NAMALWA (cell line): ENCODE results near the gene KLRF1.

ENCODE experiments used
- DNase-seq: peaks from one replicate; pipeline ENCODE4 v3.0.0-alpha.2; 2015; ENCODE audit warnings: low spot score

The KLRF1 gene

GRCh38 chr12:9809338-9809737 lies 17.9 kb upstream of the KLRF1 start:
- no peak for DNase-seq

DNA sequence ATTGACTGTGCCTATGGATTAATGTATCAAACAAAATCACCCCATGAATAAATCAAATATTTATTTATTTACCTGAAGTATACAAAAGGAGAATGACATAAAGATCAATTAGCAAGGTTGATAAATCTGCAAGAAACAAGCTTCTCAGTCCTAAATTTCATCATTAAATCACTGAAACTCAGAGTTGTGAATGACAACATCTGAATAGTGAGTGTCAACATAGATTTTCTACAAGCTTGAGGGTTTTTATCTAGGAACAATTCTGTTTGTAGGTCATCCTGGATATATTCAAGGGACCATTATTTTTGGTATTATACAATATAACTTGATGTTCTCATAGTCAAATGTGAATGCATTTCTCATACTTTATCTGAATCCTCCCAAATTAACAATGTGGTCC lies 17.4 kb upstream of the KLRF1 start:
- DNase-seq: no peak

- no peak for DNase-seq
Measured at GRCh38 chr12:9810671-9811070, 16.6 kb upstream of the KLRF1 start.

DNA sequence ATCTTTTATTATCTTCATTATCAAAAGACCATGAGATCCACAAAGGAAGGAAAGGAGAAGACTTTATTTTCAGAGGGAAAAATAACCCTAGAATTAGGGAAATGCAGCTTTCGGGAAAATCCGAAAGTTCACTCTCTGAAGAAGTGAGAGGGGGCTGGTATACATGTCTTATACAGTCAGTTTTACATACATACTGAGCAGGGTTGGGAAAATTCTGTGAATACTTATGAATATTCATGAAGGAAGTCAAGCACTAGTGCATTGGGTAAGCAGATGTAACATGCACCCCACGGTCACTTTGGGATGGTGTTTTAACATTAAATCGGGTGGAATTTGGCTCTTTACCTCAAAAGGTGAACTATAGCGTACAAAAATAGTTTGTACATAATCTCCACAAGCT lies 15.7 kb upstream of the KLRF1 start:
- no peak for DNase-seq

GRCh38 chr12:9813821-9814798 lies 13.2 kb upstream of the KLRF1 start:
- DNase-seq: peak; percentile 92

DNA sequence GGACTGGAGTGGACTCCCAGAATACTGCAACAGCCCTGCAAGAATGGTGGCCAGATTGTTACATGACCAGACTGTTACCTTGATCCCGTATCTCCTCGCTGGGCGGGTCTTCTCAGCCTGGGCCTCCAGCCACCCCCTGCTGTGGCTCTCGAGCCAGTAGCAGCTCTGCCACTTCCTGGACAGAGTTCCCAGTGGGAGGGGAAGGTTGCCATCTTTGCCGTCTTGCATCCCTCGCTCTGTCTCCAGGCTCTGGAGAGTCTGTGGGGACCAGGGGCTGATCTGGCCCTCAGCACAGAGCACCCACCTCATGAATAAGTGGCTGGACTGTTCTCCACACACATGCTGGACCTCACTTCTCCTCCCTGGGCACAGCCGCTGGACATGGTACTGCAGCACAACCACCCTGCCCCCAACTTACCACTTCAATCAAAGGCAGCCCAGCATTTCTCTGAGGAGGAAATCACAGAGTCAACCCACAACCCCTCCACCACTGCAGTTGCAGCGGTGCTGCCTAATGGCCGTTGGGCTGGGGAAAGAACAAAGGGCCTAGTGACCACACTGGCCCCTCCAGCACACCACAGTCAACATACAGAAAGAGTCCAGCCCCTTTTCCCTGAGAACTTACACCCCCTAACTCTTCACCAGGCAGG lies 6.9 kb upstream of the KLRF1 start:
- DNase-seq: no peak

GRCh38 chr12:9829483-9829882 lies 2.2 kb downstream of the KLRF1 start:
- no peak for DNase-seq

DNA sequence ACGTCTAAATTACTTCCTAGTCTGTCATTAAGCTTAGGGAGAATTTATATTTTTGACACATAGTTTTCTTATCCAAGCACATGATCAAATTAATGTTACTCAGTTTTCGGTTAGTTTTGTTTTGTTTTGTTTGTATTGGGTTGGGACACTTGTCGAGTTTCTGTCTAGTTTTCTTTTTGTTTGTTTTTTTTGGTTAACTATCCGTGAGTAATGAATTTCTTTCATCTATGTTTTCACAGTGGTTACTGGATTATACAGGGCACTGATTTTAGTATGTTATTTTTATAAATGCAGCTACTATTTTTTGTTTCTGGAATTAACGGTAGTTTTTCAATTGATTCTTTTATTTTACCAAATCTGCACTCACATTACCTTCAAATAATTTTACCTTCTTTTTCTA lies 2.7 kb downstream of the KLRF1 start:
- no peak for DNase-seq

GRCh38 chr12:9831720-9832119 lies 4.4 kb downstream of the KLRF1 start:
- no peak for DNase-seq

DNA sequence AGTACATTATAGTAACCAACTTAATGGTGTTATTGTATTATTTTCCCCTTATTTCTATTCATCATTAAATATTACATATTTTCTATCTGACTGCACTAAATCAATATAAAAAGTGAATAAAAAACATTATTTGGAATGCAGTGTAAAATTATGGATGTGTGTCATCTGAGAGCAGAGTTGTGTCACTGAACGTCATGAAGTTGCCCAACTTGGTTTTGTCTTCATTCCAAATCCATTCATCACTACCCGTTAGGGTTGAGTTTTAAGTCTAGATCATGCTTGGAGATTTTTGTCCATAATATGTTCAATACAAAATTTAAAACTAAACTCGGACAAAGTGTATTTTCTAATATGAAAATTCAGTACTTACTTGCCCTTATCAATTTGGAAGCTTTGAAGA lies 16.1 kb downstream of the KLRF1 start:
- no peak for DNase-seq

GRCh38 chr12:9848899-9849298 lies 21.6 kb downstream of the KLRF1 start:
- no peak for DNase-seq

GRCh38 chr12:9851050-9851449 lies 23.8 kb downstream of the KLRF1 start:
- no peak for DNase-seq

DNA sequence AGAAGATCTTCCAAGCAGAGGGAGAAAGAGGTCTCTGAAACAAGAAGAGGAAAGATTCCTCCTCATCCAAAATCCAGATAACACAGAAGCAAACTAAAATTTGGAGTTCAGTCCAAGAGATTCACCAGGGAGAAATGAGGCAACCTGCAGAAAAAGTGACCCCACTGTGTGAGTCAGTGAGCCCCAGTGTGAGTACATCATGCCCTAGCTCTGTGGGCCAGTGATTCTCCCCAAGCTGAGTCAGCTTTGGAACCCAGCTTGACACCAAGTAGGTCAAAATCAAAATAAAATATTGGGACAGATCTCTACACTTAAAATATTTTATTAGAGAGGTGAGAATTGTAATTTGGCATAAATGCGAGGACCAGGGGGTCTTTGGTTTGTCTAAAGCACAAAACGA lies 24.6 kb downstream of the KLRF1 start:
- no peak for DNase-seq

- DNase-seq: no peak
Measured at GRCh38 chr12:9856151-9856550, 28.9 kb downstream of the KLRF1 start.

DNA sequence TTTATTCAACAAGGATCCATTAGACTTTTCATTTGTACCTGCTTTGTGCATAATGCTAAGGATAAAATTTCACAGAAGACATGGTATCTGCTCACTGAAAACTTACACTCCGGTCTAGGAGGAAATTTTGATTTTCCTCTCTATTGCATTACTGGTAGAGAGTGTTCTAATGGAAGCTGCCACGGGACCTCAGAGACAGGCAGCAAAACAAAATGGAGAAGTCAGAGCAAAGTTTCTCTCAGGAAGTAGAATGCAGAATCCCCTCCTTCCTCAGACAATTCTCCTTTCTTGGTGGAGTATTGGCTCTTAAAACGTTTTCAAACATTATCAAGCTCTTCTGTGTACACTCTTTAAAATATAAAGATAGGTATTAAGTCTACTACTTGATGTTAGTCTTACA lies 29.6 kb downstream of the KLRF1 start:
- no peak for DNase-seq

DNA sequence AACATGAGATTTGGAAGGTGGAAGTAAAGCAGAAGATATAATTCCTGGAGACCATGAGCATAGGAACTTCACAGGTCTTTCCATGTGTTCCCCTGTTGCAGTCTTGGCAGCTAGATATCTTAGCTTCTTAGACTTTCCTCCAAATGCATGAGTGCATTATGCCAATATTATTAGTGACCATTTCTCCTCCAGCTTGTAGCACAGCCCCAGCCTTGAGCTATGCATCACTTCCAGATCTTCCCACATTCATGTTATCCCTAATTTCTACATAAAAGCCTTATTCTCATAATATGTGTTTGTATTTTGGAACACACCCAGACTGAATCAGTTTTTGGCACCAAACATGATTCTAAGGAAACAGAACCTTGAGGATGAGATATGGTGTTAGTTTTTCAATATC lies 30.9 kb downstream of the KLRF1 start:
- DNase-seq: no peak

DNA sequence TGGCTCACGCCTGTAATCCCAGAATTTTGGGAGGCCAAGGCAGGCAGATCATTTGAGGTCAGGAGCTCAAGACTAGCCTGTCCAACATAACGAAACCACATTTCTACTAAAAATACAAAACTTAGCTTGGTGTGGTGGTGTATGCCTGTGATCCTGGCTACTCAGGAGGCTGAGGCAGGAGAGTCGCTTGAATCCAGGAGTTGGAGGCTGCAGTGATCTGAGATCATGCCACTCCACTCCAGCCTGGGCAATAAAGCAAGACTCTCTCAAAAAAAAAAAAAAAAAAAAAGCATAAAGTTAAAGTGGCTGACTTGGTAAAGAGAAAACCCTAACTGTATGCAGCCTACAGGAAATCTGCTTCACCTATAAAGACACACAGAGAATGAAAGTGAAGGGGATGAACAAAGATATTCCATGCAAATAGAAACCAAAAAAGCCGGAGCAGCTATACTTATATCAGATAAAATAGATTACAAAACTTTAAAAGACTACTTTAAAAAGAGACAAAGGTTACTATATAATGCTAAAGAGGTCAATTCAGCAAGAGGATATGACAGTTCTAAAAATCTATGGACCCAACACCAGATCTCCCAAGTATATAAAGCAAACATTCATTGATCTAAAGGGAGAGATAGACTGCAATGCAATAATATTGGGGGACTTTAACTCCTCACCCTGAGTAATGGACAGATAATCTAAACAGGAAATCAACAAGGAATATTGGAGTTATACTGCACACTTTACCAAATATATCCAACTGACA lies 37.8 kb downstream of the KLRF1 start:
- DNase-seq: peak; percentile 55

DNA sequence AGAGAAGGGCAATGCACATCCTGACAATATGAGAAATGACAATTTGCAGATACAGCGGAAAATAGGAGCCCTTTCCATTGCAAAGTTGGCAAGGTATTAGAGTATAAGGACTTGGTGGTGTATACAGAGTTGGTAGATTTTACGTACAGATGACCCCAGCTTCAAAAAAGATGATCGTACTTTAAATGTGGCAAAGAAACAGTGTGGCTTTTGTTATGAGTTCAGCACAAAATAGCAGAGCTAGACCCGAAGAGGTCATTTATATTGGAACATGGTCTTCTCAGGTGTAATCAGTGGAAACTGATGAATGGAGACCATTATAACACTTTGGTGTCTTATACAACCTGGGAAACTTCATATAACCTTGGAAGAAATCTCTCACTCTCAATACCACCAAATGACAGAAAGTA lies 39.6 kb downstream of the KLRF1 start:
- DNase-seq: no peak

DNA sequence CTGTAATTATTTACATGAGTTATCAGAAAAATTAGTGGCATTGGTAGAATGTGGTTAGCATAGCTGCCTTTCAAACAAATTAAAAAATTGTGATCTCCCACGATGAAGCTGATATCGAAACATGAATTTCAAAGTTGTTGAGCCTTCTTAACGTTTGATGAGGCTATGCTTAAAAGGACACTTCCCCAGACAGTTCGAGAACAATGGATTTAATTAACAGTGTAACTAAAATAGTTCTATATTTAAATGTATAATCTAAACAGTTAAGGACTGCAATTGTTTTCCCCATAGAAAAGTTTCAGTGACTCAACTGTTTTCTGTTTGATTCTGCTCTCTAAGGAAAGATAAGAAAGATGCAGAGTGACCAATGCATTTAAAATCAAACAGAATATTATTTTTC lies 40.2 kb downstream of the KLRF1 start:
- peak; percentile 54 for DNase-seq

DNA sequence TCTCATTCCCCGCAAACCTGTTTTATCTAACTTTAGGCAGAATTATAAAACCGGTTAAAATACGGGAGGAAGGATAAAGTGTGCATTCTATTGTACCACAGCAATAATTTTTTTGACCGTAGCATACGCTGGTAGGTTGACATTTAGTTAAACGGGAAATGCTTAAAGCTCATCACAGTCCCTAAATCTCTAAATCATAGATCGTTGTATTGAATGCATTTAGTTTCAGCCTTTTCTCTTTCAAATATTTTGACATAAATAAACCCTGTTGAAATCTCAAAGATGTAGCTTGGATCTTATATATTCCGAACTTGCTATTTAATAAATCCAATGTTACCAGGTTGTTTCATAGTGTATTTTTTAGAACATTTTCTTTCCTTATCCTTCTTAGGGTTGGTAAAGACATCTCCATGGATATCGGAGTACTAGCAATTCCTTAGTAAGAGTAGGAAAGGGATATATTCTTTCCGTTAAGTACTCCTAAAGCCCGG lies 41.1 kb downstream of the KLRF1 start:
- peak; percentile 69 for DNase-seq

DNA sequence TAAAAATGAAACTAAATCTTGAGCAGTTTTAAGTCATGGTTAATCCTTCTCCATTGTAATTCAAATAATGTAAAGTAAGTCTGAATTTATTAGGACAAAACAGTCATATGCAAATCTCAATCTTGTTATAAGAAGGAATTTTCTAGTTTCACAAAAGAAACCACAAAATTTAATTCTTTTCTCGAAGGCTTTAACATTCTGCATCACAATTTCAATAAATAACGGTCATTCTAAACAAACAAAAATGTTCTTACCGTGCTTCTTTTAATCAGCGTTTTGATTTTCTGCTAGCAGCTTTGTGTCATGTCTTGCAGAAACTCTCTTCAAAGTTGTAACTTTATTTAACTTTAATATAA lies 41.6 kb downstream of the KLRF1 start:
- DNase-seq: no peak

DNA sequence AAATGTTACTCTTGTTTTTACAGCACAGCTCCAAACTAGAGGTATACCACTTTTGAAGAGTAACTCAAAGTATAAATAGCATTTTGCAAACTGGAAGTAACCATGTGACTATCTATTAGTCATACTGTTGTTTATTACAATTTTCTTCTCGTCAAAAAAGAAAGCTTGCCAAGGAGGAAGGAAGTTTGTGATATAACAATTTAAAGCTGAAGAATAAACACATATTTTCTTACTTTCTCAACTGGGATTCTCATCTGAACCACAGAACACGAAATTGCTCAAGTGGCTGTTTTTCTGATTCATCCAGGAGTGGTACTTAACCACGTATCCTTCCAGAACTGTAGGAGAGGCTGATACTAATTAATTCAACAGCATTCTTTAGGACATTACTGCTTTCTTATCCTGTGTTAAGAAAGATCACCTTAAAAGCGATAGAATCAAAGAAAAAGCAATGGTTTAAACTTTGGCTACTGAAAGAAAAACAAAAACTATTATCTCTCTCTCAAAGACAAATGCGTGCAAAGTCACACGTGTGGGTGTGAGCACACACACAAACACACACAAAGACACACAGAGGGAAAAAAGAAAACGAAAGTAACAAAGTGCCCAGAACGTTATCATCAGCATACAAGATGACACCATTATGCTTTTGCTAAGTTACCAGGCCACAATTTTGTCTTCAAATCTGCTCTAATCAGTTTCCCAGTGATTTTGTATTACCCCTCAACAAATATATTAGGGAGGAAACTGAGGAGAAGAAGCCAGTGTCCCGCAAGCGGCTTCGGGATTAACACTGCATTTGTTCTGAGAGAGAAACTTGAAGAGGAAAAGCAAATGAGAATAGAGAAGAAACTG lies 42.3 kb downstream of the KLRF1 start, which contains the start of gene CLEC2B:
TSS of gene CLEC2B (minus strand) at position 48 of the 855 bp plus-strand sequence.
- peak; percentile 86 for DNase-seq
